A549 (cell line): Measurements from ENCODE around the gene ZNRF2. TPM values are rescaled to one million over a fixed set of nuclear protein-coding genes. Genes with fewer than 3 reads are reported as not detected.

Experiments used
- ATAC-seq, 2 experiments: fragments of 200-7000 bp in 1 of 2; fragments of >200 bp in 1 of 2; cut with Nextera tagmentation in 1 of 2; cut with Tn5 transposase in 1 of 2; 3 replicates each; pipeline versions ENCODE4 v1.8.0 to v1.9.1; 2018 to 2020; ENCODE audit warnings: mild to moderate bottlenecking in 1 of 2, moderate library complexity in 1 of 2
- CTCF ChIA-PET: fragments of 300-600 bp; sonication (Branson Sonifier 250); formaldehyde crosslinking; extraction: SDS; loops from one replicate; lab custom pipeline; 2021; ENCODE audit warnings: antibody characterized with exemption, inconsistent platforms; lab: Yijun Ruan, JAX
- POLR2A ChIA-PET: fragments of 350-600 bp; formaldehyde crosslinking; extraction: SDS; loops from one replicate; lab custom pipeline; 2021; ENCODE audit warnings: antibody characterized with exemption, inconsistent platforms; lab: Yijun Ruan, JAX
- DNase-seq, 2 experiments: peaks; one replicate each; pipeline versions ENCODE4 v3.0.0 to v3.0.0-alpha.2; 2011 to 2016; ENCODE audit warnings: low read depth in 1 of 2, low spot score in 1 of 2
- FAIRE-seq: peaks from 2 replicates; lab custom pipeline; 2011; peaks lifted over from hg19 to GRCh38; lab: Jason Lieb, UNC
- H3K27ac ChIP-seq, 2 experiments: fragments of >200 bp; sonication (Bioruptor Twin); formaldehyde crosslinking; 3 replicates each; pipeline ENCODE4 v1.5.1; 2016 to 2017
- H3K4me1 ChIP-seq: fragments of >200 bp; sonication (Bioruptor Twin); formaldehyde crosslinking; 3 replicates; pipeline ENCODE4 v1.6.1; 2016
- H3K4me2 ChIP-seq: fragments of >200 bp; sonication (Bioruptor Twin); formaldehyde crosslinking; 3 replicates; pipeline ENCODE4 v1.6.1; 2016
- H3K4me3 ChIP-seq: fragments of >200 bp; sonication (Bioruptor Twin); formaldehyde crosslinking; 3 replicates; pipeline ENCODE4 v1.5.1; 2016
- H3K9me3 ChIP-seq: fragments of >200 bp; sonication (Bioruptor Twin); formaldehyde crosslinking; 3 replicates; pipeline ENCODE4 v1.6.1; 2016
- CBX8 ChIP-seq: fragments of 200-600 bp; sonication (generic); IDR thresholded peaks from 2 replicates; pipeline ENCODE4 v1.6.1; 2016
- CEBPB ChIP-seq, 2 experiments: fragments of >200 bp in 1 of 2; sonication (Bioruptor Twin) in 1 of 2; formaldehyde crosslinking in 1 of 2; IDR thresholded peaks; 2 replicates each; pipeline ENCODE4 v1.6.1; 2012 to 2016
- CHD4 ChIP-seq: fragments of 200-600 bp; sonication (generic); IDR thresholded peaks from 2 replicates; pipeline ENCODE4 v1.6.1; 2016; ENCODE audit warnings: antibody characterized with exemption, mild to moderate bottlenecking, borderline replicate concordance
- EHF ChIP-seq: fragments of 250-450 bp; sonication (Bioruptor Pico); IDR thresholded peaks from 2 replicates; pipeline ENCODE4 v1.5.0; 2020; ENCODE audit warnings: mild to moderate bottlenecking
- ESRRA ChIP-seq: fragments of 150-350 bp; IDR thresholded peaks from 2 replicates; pipeline ENCODE4 v1.6.1; 2014; ENCODE audit warnings: mild to moderate bottlenecking, low read length, borderline replicate concordance
- FOSL2 ChIP-seq, 2 experiments: fragments of 450-650 bp in 1 of 2; fragments of >200 bp in 1 of 2; sonication (Bioruptor Twin) in 1 of 2; formaldehyde crosslinking; IDR thresholded peaks; 2 replicates each; pipeline versions ENCODE4 v1.5.0 to v1.6.1; 2016 to 2020; ENCODE audit warnings: mild to moderate bottlenecking in 1 of 2, moderate library complexity in 1 of 2
- JUNB ChIP-seq: fragments of >200 bp; sonication (Bioruptor Twin); formaldehyde crosslinking; IDR thresholded peaks from 2 replicates; pipeline ENCODE4 v1.6.1; 2016
- KDM1A ChIP-seq: fragments of 200-600 bp; sonication (generic); IDR thresholded peaks from 2 replicates; pipeline ENCODE4 v1.6.1; 2016; ENCODE audit warnings: low read depth, mild to moderate bottlenecking
- KDM5A ChIP-seq: fragments of 200-600 bp; sonication (generic); IDR thresholded peaks from 2 replicates; pipeline ENCODE4 v1.6.1; 2016; ENCODE audit warnings: antibody characterized with exemption, mild to moderate bottlenecking
- PHF8 ChIP-seq: fragments of 200-600 bp; sonication (generic); IDR thresholded peaks from 2 replicates; pipeline ENCODE4 v1.6.1; 2016; ENCODE audit warnings: low read depth, mild to moderate bottlenecking, antibody characterized with exemption, moderate library complexity, borderline replicate concordance
- POLR2A ChIP-seq: IDR thresholded peaks from 2 replicates; pipeline ENCODE4 v1.6.1; 2012; ENCODE audit warnings: mild to moderate bottlenecking, low read length
- RAD21 ChIP-seq, 2 experiments: fragments of >200 bp in 1 of 2; sonication (Bioruptor Twin) in 1 of 2; formaldehyde crosslinking in 1 of 2; IDR thresholded peaks in 1 of 2; conservative IDR thresholded peaks in 1 of 2; 2 replicates in 1 of 2; 3 replicates in 1 of 2; pipeline ENCODE4 v1.6.1; 2012 to 2018; ENCODE audit warnings: inconsistent platforms in 1 of 2
- RCOR1 ChIP-seq: fragments of 150-350 bp; IDR thresholded peaks from 2 replicates; pipeline ENCODE4 v1.6.1; 2014; ENCODE audit warnings: antibody characterized with exemption, low read length, low read depth
- RNF2 ChIP-seq: fragments of 200-600 bp; sonication (generic); IDR thresholded peaks from 2 replicates; pipeline ENCODE4 v1.6.1; 2016; ENCODE audit warnings: low read depth, mild to moderate bottlenecking, antibody characterized with exemption, moderate library complexity, borderline replicate concordance
- WGBS: methylation state at CpG from one replicate; pipeline ENCODE4 v1.1.6; 2017; ENCODE audit errors: missing lambda C conversion rate; 5-methylcytosine and 5-hydroxymethylcytosine counted together
- polyA plus RNA-seq, 4 experiments: library from polyadenylated mRNA; depleted of rRNA in 3 of 4; stranded (reverse); fragments of >200 nt; fragmentation: RNase III in 1 of 4; extraction: RNeasy Plus Mini Kit Qiagen cat#74134 plus additional on column Dnase treatment in 1 of 4; gene quantifications; 2 replicates in 3 of 4; 3 replicates in 1 of 4; pipeline ENCODE4 v1.2.3, GENCODE V29; 2011 to 2017
- TF ChIP-seq, protein P1 (sequence below): fragments of >200 bp; sonication (Bioruptor Twin); formaldehyde crosslinking; IDR thresholded peaks from 2 replicates; pipeline ENCODE4 v1.6.1; 2016
- TF ChIP-seq, protein P2 (sequence below): fragments of 200-600 bp; sonication (generic); IDR thresholded peaks from 2 replicates; pipeline ENCODE4 v1.6.1; 2016; ENCODE audit warnings: antibody characterized with exemption, mild to moderate bottlenecking, moderate library complexity
- TF ChIP-seq, protein P3 (sequence below): fragments of 250-450 bp; sonication (Bioruptor Pico); IDR thresholded peaks from 2 replicates; pipeline ENCODE4 v1.5.0; 2021; ENCODE audit warnings: mild to moderate bottlenecking, moderate library complexity, borderline replicate concordance

ZNRF2 gene
- polyA plus RNA-seq, 2 of the 4 experiments (the other 2 are of a cell fraction), result 5.9 to 11.4 TPM

DNA sequence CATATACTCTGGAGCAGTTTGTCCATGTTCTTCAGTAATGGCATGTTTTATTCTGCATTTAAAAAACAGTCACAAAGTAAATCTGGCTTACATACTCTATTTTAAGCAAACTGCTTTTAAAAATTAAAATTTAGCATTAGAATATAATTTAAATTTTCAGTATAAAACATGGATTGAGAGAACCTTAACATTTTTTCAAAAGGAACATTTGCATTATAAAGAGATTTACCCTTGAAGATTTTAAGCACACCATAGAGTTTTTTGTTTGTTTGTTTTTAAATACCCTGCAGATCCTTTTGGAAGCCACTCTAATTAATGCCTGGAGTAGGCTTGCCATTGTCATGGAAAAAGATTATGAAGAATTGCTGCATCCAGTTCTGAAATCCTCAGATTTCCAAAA is 70.4 kb downstream of the ZNRF2 start:
- no peaks in the 10 kb centered on the region; the same call in 2 of the 3 replicates for H3K4me1 ChIP-seq
- H3K4me2 ChIP-seq, result no peak overlapping the region
- ChIA-PET CTCF (no interaction called here), POLR2A (no interaction called here)
- ATAC-seq, result no peak
- no peaks in the 10 kb centered on the region for H3K9me3 ChIP-seq
- H3K4me3 ChIP-seq, result no peak overlapping the region
- no peak overlapping the region for H3K27ac ChIP-seq
- no peak for TF ChIP-seq RCOR1
- TF ChIP-seq, all 56 proteins: peak for 0
- no peak for DNase-seq
- FAIRE-seq, result no peak

DNA sequence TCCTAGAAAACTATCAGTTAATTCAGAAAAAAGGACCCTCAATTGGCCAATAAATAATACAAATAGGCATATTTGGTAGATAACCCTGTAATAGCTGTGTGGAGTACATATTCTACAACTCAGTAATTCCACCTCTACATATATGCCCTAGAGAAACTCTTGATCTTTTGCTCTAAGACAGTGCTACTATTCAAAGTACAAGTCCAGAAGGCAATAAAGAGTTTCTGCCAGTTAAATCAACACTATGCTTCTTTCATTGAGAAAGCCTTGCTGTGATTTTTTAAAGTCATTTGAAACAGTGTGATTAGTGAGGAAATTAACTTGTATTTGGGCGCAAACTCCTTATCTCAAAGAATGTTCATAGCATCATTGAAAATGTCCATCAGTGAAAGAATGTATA is 75.6 kb downstream of the ZNRF2 start:
- CTCF ChIA-PET, result interaction anchor here (0.6 to 1.0 kb wide), 2 partner anchors 37 to 1123 kb away, joined by 3 to 4 read pairs; no protein-coding TSS in a partner anchor
- Histone ChIP-seq H3K4me2 (no peak overlapping the region), H3K27ac (no peak overlapping the region), H3K4me1 (no peaks in the 10 kb centered on the region), H3K9me3 (no peaks in the 10 kb centered on the region), H3K4me3 (no peak overlapping the region)
- 97% methylated on average over 1 of the region's 1 CpG for WGBS
- no peak for FAIRE-seq
- no peak for DNase-seq
- TF ChIP-seq, protein P1, sequence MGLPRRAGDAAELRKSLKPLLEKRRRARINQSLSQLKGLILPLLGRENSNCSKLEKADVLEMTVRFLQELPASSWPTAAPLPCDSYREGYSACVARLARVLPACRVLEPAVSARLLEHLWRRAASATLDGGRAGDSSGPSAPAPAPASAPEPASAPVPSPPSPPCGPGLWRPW, result no peak
- TF ChIP-seq, protein P2, sequence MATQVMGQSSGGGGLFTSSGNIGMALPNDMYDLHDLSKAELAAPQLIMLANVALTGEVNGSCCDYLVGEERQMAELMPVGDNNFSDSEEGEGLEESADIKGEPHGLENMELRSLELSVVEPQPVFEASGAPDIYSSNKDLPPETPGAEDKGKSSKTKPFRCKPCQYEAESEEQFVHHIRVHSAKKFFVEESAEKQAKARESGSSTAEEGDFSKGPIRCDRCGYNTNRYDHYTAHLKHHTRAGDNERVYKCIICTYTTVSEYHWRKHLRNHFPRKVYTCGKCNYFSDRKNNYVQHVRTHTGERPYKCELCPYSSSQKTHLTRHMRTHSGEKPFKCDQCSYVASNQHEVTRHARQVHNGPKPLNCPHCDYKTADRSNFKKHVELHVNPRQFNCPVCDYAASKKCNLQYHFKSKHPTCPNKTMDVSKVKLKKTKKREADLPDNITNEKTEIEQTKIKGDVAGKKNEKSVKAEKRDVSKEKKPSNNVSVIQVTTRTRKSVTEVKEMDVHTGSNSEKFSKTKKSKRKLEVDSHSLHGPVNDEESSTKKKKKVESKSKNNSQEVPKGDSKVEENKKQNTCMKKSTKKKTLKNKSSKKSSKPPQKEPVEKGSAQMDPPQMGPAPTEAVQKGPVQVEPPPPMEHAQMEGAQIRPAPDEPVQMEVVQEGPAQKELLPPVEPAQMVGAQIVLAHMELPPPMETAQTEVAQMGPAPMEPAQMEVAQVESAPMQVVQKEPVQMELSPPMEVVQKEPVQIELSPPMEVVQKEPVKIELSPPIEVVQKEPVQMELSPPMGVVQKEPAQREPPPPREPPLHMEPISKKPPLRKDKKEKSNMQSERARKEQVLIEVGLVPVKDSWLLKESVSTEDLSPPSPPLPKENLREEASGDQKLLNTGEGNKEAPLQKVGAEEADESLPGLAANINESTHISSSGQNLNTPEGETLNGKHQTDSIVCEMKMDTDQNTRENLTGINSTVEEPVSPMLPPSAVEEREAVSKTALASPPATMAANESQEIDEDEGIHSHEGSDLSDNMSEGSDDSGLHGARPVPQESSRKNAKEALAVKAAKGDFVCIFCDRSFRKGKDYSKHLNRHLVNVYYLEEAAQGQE, result no peak
- no peak for TF ChIP-seq RAD21 (conservative IDR thresholded peaks at IDR 0.05 in 1 of 2, IDR thresholded peaks at IDR 0.05 in 1 of 2)
- no peak for TF ChIP-seq CEBPB (IDR thresholded peaks at IDR 0.05)
- TF ChIP-seq POLR2A, result no peak
- TF ChIP-seq KDM5A, result no peak
- no peak for TF ChIP-seq EHF (CRISPR knock-in tag)
- TF ChIP-seq RNF2, result no peak
- no peak for TF ChIP-seq CHD4
- TF ChIP-seq ESRRA, result no peak
- POLR2A ChIA-PET, result no interaction called here
- ATAC-seq, result no peak

DNA sequence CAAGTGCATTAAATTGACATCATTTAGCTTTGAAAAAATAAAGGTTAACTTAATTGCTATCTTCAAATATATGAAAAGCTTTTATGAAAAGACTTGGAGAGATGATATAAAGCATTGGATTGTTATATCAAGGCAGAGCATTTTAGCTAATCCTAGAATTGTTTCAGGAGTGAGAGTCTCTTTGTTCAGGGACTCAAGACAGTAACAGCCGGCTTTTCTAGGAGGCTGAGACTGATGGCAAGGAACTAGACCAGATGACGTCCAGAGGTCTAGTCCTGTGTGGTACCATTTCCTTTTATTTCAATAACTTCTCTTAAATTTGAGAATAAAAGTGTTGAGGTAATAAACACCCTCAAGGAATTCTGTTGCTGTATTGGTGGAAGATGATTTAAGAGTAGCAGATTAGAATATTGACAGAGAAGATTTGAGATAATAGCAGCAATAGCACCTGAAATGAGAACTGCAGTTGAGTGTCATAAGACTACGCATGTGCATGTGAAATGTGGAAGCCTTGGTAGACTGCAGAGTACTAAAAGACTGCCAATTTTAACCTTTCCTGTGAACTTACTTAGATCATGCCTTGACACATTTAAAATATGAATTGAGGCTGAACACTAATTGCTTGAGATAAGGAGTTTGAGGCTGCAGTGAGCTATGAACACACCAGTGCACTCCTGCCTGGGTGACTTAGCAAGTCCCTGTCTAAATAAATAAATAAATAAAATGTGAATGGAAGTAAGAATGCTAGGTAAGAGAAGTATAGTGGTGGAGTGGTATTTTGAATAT is 79.6 kb downstream of the ZNRF2 start:
- no peak overlapping the region for H3K27ac ChIP-seq
- no peak overlapping the region for H3K4me2 ChIP-seq
- POLR2A ChIA-PET, result no interaction called here
- peaks cover 8% of the 10 kb centered on the region; the same call in 2 of the 3 replicates for H3K4me1 ChIP-seq
- H3K4me3 ChIP-seq, result no peak overlapping the region
- TF ChIP-seq PHF8 (no peak), CBX8 (no peak), FOSL2 (IDR thresholded peaks at IDR 0.05) (no peak), FOSL2 (CRISPR knock-in tag; IDR thresholded peaks at IDR 0.05) (no peak), KDM1A (no peak), RAD21 (conservative IDR thresholded peaks at IDR 0.05 in 1 of 2, IDR thresholded peaks at IDR 0.05 in 1 of 2) (no peak), JUNB (no peak), RCOR1 (no peak)
- TF ChIP-seq, protein P3, sequence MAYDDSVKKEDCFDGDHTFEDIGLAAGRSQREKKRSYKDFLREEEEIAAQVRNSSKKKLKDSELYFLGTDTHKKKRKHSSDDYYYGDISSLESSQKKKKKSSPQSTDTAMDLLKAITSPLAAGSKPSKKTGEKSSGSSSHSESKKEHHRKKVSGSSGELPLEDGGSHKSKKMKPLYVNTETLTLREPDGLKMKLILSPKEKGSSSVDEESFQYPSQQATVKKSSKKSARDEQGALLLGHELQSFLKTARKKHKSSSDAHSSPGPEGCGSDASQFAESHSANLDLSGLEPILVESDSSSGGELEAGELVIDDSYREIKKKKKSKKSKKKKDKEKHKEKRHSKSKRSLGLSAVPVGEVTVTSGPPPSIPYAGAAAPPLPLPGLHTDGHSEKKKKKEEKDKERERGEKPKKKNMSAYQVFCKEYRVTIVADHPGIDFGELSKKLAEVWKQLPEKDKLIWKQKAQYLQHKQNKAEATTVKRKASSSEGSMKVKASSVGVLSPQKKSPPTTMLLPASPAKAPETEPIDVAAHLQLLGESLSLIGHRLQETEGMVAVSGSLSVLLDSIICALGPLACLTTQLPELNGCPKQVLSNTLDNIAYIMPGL (CRISPR knock-in tag), result no peak
- CTCF ChIA-PET, result no interaction called here
- H3K9me3 ChIP-seq, result no peaks in the 10 kb centered on the region
- no peak for ATAC-seq
- 96% methylated on average over 3 of the region's 3 CpGs for WGBS
- FAIRE-seq, result no peak
- DNase-seq, result no peak
